SK-N-SH (cell line): ENCODE data around the gene FBP1. TPM values are rescaled to one million over a fixed set of nuclear protein-coding genes. Genes with fewer than 3 reads are reported as not detected.

Experiments used
- CTCF ChIA-PET: fragments of 300-600, 350-600 bp; formaldehyde crosslinking; extraction: SDS; loops from one replicate; lab custom pipeline; 2021; lab: Yijun Ruan, JAX
- POLR2A ChIA-PET: fragments of 350-600 bp; sonication (Branson Sonifier 250); formaldehyde crosslinking; extraction: SDS; loops from one replicate; lab custom pipeline; 2020; ENCODE audit warnings: antibody characterized with exemption, inconsistent platforms; lab: Yijun Ruan, JAX
- DNase-seq: peaks from one replicate; pipeline ENCODE4 v3.0.0; 2012
- H2AFZ ChIP-seq: fragments of 200-600 bp; sonication (generic); 2 replicates; pipeline ENCODE4 v1.8.1; 2016; ENCODE audit warnings: antibody characterized with exemption, mild to moderate bottlenecking, low read depth
- H3F3A ChIP-seq: fragments of 200-600 bp; sonication (generic); replicated peaks from 2 replicates; pipeline ENCODE3; 2016; ENCODE audit warnings: antibody characterized with exemption, mild to moderate bottlenecking; ENCODE audit not compliant: insufficient read depth
- H3K27ac ChIP-seq, 2 experiments: fragments of 200-500 bp in 1 of 2; fragments of 200-600 bp in 1 of 2; sonication (Bioruptor generic) in 1 of 2; sonication (generic), shearing (Covaris generic) in 1 of 2; 2 replicates each; pipeline versions ENCODE4 v1.5.1 to v1.6.1; 2014 to 2016; ENCODE audit warnings: low read depth in 2 of 2, inconsistent platforms in 1 of 2, low read length in 1 of 2, mild to moderate bottlenecking in 1 of 2, mixed read lengths in 1 of 2
- H3K27me3 ChIP-seq: fragments of 200-600 bp; sonication (generic), shearing (Covaris generic); 2 replicates; pipeline ENCODE4 v1.6.1; 2016; ENCODE audit warnings: mixed run types; ENCODE audit not compliant: insufficient read depth
- H3K36me3 ChIP-seq, 2 experiments: fragments of 200-500 bp in 1 of 2; fragments of 200-600 bp in 1 of 2; sonication (Bioruptor generic) in 1 of 2; sonication (generic) in 1 of 2; replicated peaks in 1 of 2; 2 replicates each; pipeline versions ENCODE3 to v1.5.1; 2014 to 2016; ENCODE audit warnings: low read length in 1 of 2, mild to moderate bottlenecking in 1 of 2; ENCODE audit not compliant: insufficient read depth in 2 of 2, control insufficient read depth in 1 of 2
- H3K4me1 ChIP-seq, 2 experiments: fragments of 200-500 bp in 1 of 2; fragments of 200-600 bp in 1 of 2; sonication (Bioruptor generic) in 1 of 2; sonication (generic), shearing (Covaris generic) in 1 of 2; 2 replicates each; pipeline versions ENCODE4 v1.5.1 to v1.6.1; 2014 to 2016; ENCODE audit warnings: low read depth in 1 of 2, low read length in 1 of 2, mixed run types in 1 of 2; ENCODE audit not compliant: insufficient read depth in 2 of 2, control insufficient read depth in 1 of 2
- H3K4me2 ChIP-seq: fragments of 200-600 bp; sonication (generic), shearing (Covaris generic); 2 replicates; pipeline ENCODE4 v1.6.1; 2017; ENCODE audit warnings: mixed run types
- H3K4me3 ChIP-seq, 2 experiments: fragments of 200-500 bp in 1 of 2; fragments of 200-600 bp in 1 of 2; sonication (Bioruptor generic) in 1 of 2; sonication (generic), shearing (Covaris generic) in 1 of 2; 2 replicates each; pipeline versions ENCODE4 v1.5.1 to v1.8.1; 2014 to 2016; ENCODE audit warnings: low read depth in 2 of 2, inconsistent platforms in 1 of 2, low read length in 1 of 2, mild to moderate bottlenecking in 1 of 2, mixed read lengths in 1 of 2, moderate library complexity in 1 of 2
- H3K79me2 ChIP-seq: fragments of 200-600 bp; sonication (generic); 2 replicates; pipeline ENCODE4 v1.8.1; 2017; ENCODE audit warnings: mild to moderate bottlenecking; ENCODE audit not compliant: insufficient read depth
- H3K9ac ChIP-seq: fragments of 200-600 bp; sonication (generic); 2 replicates; pipeline ENCODE4 v1.6.1; 2017; ENCODE audit warnings: mixed run types
- H3K9me2 ChIP-seq: fragments of 200-600 bp; sonication (generic); 2 replicates; pipeline ENCODE4 v1.6.1; 2017; ENCODE audit warnings: mixed run types
- H3K9me3 ChIP-seq: fragments of 200-600 bp; sonication (generic); 2 replicates; pipeline ENCODE4 v1.6.1; 2017; ENCODE audit warnings: mixed run types, mild to moderate bottlenecking, moderate library complexity
- H4K20me1 ChIP-seq: fragments of 200-600 bp; sonication (generic); 2 replicates; pipeline ENCODE4 v1.6.1; 2017; ENCODE audit warnings: mild to moderate bottlenecking, mixed run types; ENCODE audit not compliant: insufficient read depth
- EP300 ChIP-seq, 2 experiments: IDR thresholded peaks; 2 replicates each; pipeline versions ENCODE4 v1.4.0 to v1.6.1; 2012; ENCODE audit warnings: borderline replicate concordance in 1 of 2, low read depth in 1 of 2, low read length in 1 of 2
- EZH2phosphoT487 ChIP-seq: fragments of 200-600 bp; sonication (generic); IDR thresholded peaks from 2 replicates; pipeline ENCODE4 v1.6.1; 2017; ENCODE audit warnings: low read depth, mixed run types, mild to moderate bottlenecking, antibody characterized with exemption, moderate library complexity, borderline replicate concordance
- FOXM1 ChIP-seq: IDR thresholded peaks from 2 replicates; pipeline ENCODE4 v1.4.0; 2012; ENCODE audit warnings: low read depth, mild to moderate bottlenecking
- GATA2 ChIP-seq: sonication (generic); formaldehyde crosslinking; IDR thresholded peaks from 2 replicates; pipeline ENCODE4 v1.5.0; 2020; ENCODE audit warnings: mild to moderate bottlenecking, missing genetic modification reagents
- MEF2A ChIP-seq: IDR thresholded peaks from 2 replicates; pipeline ENCODE4 v1.4.0; 2012; ENCODE audit warnings: low read depth, borderline replicate concordance
- NFIC ChIP-seq: IDR thresholded peaks from 2 replicates; pipeline ENCODE4 v1.4.0; 2012; ENCODE audit warnings: borderline replicate concordance
- NRF1 ChIP-seq: IDR thresholded peaks from 2 replicates; pipeline ENCODE4 v1.6.1; 2012; ENCODE audit warnings: low read depth, mild to moderate bottlenecking, low read length
- PBX3 ChIP-seq: IDR thresholded peaks from 2 replicates; pipeline ENCODE4; 2012
- RAD21 ChIP-seq: IDR thresholded peaks from 2 replicates; pipeline ENCODE4 v1.6.1; 2012; ENCODE audit warnings: mild to moderate bottlenecking, low read length
- RCOR1 ChIP-seq: fragments of 150-350 bp; IDR thresholded peaks from 2 replicates; pipeline ENCODE4 v1.6.1; 2017; ENCODE audit warnings: antibody characterized with exemption, low read length
- REST ChIP-seq: IDR thresholded peaks from 2 replicates; pipeline ENCODE4 v1.6.1; 2012; ENCODE audit warnings: mild to moderate bottlenecking, low read depth, low read length, moderate library complexity
- RXRA ChIP-seq: IDR thresholded peaks from 2 replicates; pipeline ENCODE4 v1.4.0; 2012; ENCODE audit warnings: low read depth, mild to moderate bottlenecking, borderline replicate concordance
- SIN3A ChIP-seq: IDR thresholded peaks from 2 replicates; pipeline ENCODE4 v1.6.1; 2012; ENCODE audit warnings: low read depth, mild to moderate bottlenecking, low read length, moderate library complexity, borderline replicate concordance
- TEAD4 ChIP-seq: IDR thresholded peaks from 2 replicates; pipeline ENCODE4 v1.4.0; 2012; ENCODE audit warnings: mild to moderate bottlenecking, borderline replicate concordance; ENCODE audit not compliant: insufficient read depth
- USF2 ChIP-seq: fragments of 150-350 bp; IDR thresholded peaks from 2 replicates; pipeline ENCODE4 v1.6.1; 2017; ENCODE audit warnings: antibody characterized with exemption, low read length, low read depth, borderline replicate concordance
- WGBS: methylation state at CpG from one replicate; pipeline ENCODE4 v1.1.6; 2017; ENCODE audit warnings: low lambda C conversion rate; 5-methylcytosine and 5-hydroxymethylcytosine counted together
- polyA plus RNA-seq, 3 experiments: library from polyadenylated mRNA; depleted of rRNA; stranded (reverse); fragments of >200 nt; gene quantifications; 2 replicates each; pipeline ENCODE4 v1.2.3, GENCODE V29; 2012

Gene FBP1
- polyA plus RNA-seq, 1 of the 3 experiments (the other 2 are of a cell fraction): not detected

GRCh38 chr9:94649100-94649819 is 9.9 kb upstream of the FBP1 start:
- H3K27ac ChIP-seq: no peak overlapping the region
- POLR2A ChIA-PET: no interaction called here
- 71% methylated on average over 10 of the region's 12 CpGs for WGBS

More at GRCh38 chr9:94649100-94649819, 9.9 kb upstream of the FBP1 start:
- Histone ChIP-seq H2AFZ (0 out of 2 replicates have a peak overlapping the region, but pooled peaks have one; percentile 36), H3K27me3 (no peaks in the 10 kb centered on the region), H3K9ac (no peak overlapping the region), H3K36me3 (no peaks in the 10 kb centered on the region), H3K79me2 (no peaks in the 10 kb centered on the region), H3K4me2 (no peak overlapping the region), H3K9me3 (no peaks in the 10 kb centered on the region), H4K20me1 (no peaks in the 10 kb centered on the region), H3K9me2 (no peaks in the 10 kb centered on the region), H3F3A (no peaks in the 10 kb centered on the region), H3K4me3 (no peak overlapping the region), H3K4me1 (peaks cover 0 to 4% of the 10 kb centered on the region in 2 experiments; a peak in 1 of 4 replicates)
- CTCF ChIA-PET: interaction anchor here (0.6 to 2.4 kb wide), 3 partner anchors 17 to 687 kb away, joined by 3 to 11 read pairs (median 3); no protein-coding TSS in a partner anchor
- no peak for DNase-seq
- TF ChIP-seq MEF2A (no peak), EP300 (IDR thresholded peaks at IDR 0.05; ENCODE audit: borderline replicate concordance in 1 of 2, low read depth in 1 of 2, low read length in 1 of 2) (no peak), EZH2phosphoT487 (no peak), PBX3 (no peak), SIN3A (no peak), RCOR1 (no peak), USF2 (no peak), NRF1 (no peak), FOXM1 (no peak), RAD21 (no peak), REST (no peak), RXRA (no peak), TEAD4 (no peak), NFIC (no peak), GATA2 (no peak)
